Nephron progenitor cell (in vitro differentiated cells): ENCODE data around the gene PDE4B.

Source experiments
- DNase-seq: peaks from one replicate; pipeline ENCODE4 v3.0.0; 2021
- H3K27ac Mint-ChIP-seq: 2 replicates; pipeline ENCODE4 v1.8.0; 2021; ENCODE audit warnings: mild to moderate bottlenecking, moderate library complexity, mixed read lengths
- H3K27me3 Mint-ChIP-seq: 2 replicates; pipeline ENCODE4 v1.8.0; 2021; ENCODE audit warnings: mild to moderate bottlenecking, low read depth, mixed read lengths; ENCODE audit not compliant: poor library complexity
- H3K36me3 Mint-ChIP-seq: 2 replicates; pipeline ENCODE4 v1.8.0; 2021; ENCODE audit warnings: low read depth, mixed read lengths
- H3K4me1 Mint-ChIP-seq: 2 replicates; pipeline ENCODE4 v1.8.0; 2021; ENCODE audit warnings: mixed read lengths
- H3K4me3 Mint-ChIP-seq: 2 replicates; pipeline ENCODE4 v1.8.0; 2021; ENCODE audit warnings: mild to moderate bottlenecking, moderate library complexity, mixed read lengths
- H3K9me3 Mint-ChIP-seq: 2 replicates; pipeline ENCODE4 v1.8.0; 2021; ENCODE audit warnings: mild to moderate bottlenecking, moderate library complexity, mixed read lengths
- CTCF ChIP-seq: fragments of 200-600 bp; sonication (generic); IDR thresholded peaks from 2 replicates; pipeline ENCODE4 v1.5.0; 2021; ENCODE audit warnings: antibody characterized with exemption

PDE4B gene

GRCh38 chr1:66078412-66078811, 285.7 kb downstream of the PDE4B start:
- no peak for TF ChIP-seq CTCF
- Mint-ChIP-seq H3K36me3 (no peaks in the 10 kb centered on the region), H3K27ac (no peak overlapping the region), H3K27me3 (peaks cover 5% of the 10 kb centered on the region), H3K4me1 (no peaks in the 10 kb centered on the region), H3K9me3 (no peaks in the 10 kb centered on the region), H3K4me3 (no peak overlapping the region)
- DNase-seq, result no peak

- peaks cover 6% of the 10 kb centered on the region for H3K27me3 Mint-ChIP-seq
- no peak overlapping the region for H3K4me3 Mint-ChIP-seq
- H3K36me3 Mint-ChIP-seq, result no peaks in the 10 kb centered on the region
- H3K4me1 Mint-ChIP-seq, result no peaks in the 10 kb centered on the region
- no peak for DNase-seq
- no peak overlapping the region for H3K27ac Mint-ChIP-seq
- no peak for TF ChIP-seq CTCF
- no peaks in the 10 kb centered on the region for H3K9me3 Mint-ChIP-seq
These were observed 290.3 kb downstream of the PDE4B start for GRCh38 chr1:66083003-66083402.

GRCh38 chr1:66084442-66084841, 291.7 kb downstream of the PDE4B start:
- Mint-ChIP-seq H3K27ac (no peak overlapping the region), H3K4me3 (no peak overlapping the region), H3K27me3 (peaks cover 7% of the 10 kb centered on the region), H3K4me1 (no peaks in the 10 kb centered on the region), H3K36me3 (no peaks in the 10 kb centered on the region), H3K9me3 (no peaks in the 10 kb centered on the region)
- no peak for TF ChIP-seq CTCF
- DNase-seq, result no peak

GRCh38 chr1:66085600-66085999, 292.9 kb downstream of the PDE4B start:
- peaks cover 7% of the 10 kb centered on the region for H3K27me3 Mint-ChIP-seq

GRCh38 chr1:66088787-66089186, 296.1 kb downstream of the PDE4B start:
- DNase-seq, result no peak
- no peaks in the 10 kb centered on the region for H3K36me3 Mint-ChIP-seq
- no peak overlapping the region for H3K4me3 Mint-ChIP-seq
- H3K27ac Mint-ChIP-seq, result no peak overlapping the region
- TF ChIP-seq CTCF, result no peak
- no peaks in the 10 kb centered on the region for H3K4me1 Mint-ChIP-seq
- no peaks in the 10 kb centered on the region for H3K9me3 Mint-ChIP-seq
- peaks cover 3% of the 10 kb centered on the region for H3K27me3 Mint-ChIP-seq

More at GRCh38 chr1:66085600-66085999, 292.9 kb downstream of the PDE4B start:
- DNase-seq, result no peak
- H3K9me3 Mint-ChIP-seq, result no peaks in the 10 kb centered on the region
- H3K36me3 Mint-ChIP-seq, result no peaks in the 10 kb centered on the region
- H3K27ac Mint-ChIP-seq, result no peak overlapping the region
- H3K4me3 Mint-ChIP-seq, result no peak overlapping the region
- no peaks in the 10 kb centered on the region for H3K4me1 Mint-ChIP-seq
- TF ChIP-seq CTCF, result no peak

- no peak for DNase-seq
- Mint-ChIP-seq H3K9me3 (no peaks in the 10 kb centered on the region), H3K4me1 (no peaks in the 10 kb centered on the region), H3K27me3 (peaks cover 3% of the 10 kb centered on the region), H3K4me3 (no peak overlapping the region), H3K36me3 (no peaks in the 10 kb centered on the region), H3K27ac (no peak overlapping the region)
- TF ChIP-seq CTCF, result no peak
These were observed 298.3 kb downstream of the PDE4B start for GRCh38 chr1:66090859-66091457.
